Dermis blood vessel endothelial cell (primary cell): ENCODE data around the gene ZNF697. TPM values are rescaled to one million over a fixed set of nuclear protein-coding genes. Genes with fewer than 3 reads are reported as not detected.
"Not testable (repeated sequence)": the region's sequence is repeated elsewhere in the genome, so short reads cannot be mapped to it uniquely, and the experiment has no call there.

Source experiments
- DNase-seq: peaks from one replicate; pipeline ENCODE4 v3.0.0; 2010
- total RNA-seq: library from RNA; depleted of rRNA; stranded (reverse); fragments of >200 nt; gene quantifications from 2 replicates; pipeline ENCODE4 v1.2.3, GENCODE V29; 2014

Gene ZNF697
- 21.1 and 23.1 TPM in 2 replicates for total RNA-seq

GRCh38 chr1:119647734-119648619, at the start of gene ZNF697:
TSS of gene ZNF697 (minus strand) at chr1:119648266. CDS start at chr1:119626100, 22,166 bp downstream.
- DNase-seq: peak; percentile 98

- no peak for DNase-seq
Observed at GRCh38 chr1:119697598-119697997, 49.5 kb upstream of the ZNF697 start.

- not testable (repeated sequence) for DNase-seq
Observed at GRCh38 chr1:119696863-119697262, 48.8 kb upstream of the ZNF697 start.

GRCh38 chr1:119689511-119689910, 41.4 kb upstream of the ZNF697 start:
- no peak for DNase-seq

GRCh38 chr1:119688810-119689209, 40.7 kb upstream of the ZNF697 start:
- no peak for DNase-seq

GRCh38 chr1:119687434-119688079, 39.5 kb upstream of the ZNF697 start:
- no peak for DNase-seq

GRCh38 chr1:119686661-119687060, 38.6 kb upstream of the ZNF697 start:
- DNase-seq: no peak

GRCh38 chr1:119683893-119684292, 35.8 kb upstream of the ZNF697 start:
- no peak for DNase-seq

GRCh38 chr1:119682141-119682540, 34.1 kb upstream of the ZNF697 start:
- DNase-seq: no peak

- DNase-seq: no peak
Observed at GRCh38 chr1:119681560-119681959, 33.5 kb upstream of the ZNF697 start.

- no peak for DNase-seq
Observed at GRCh38 chr1:119680723-119681122, 32.7 kb upstream of the ZNF697 start.

GRCh38 chr1:119680193-119680592, 32.1 kb upstream of the ZNF697 start:
- no peak for DNase-seq

- DNase-seq: no peak
Observed at GRCh38 chr1:119679223-119679622, 31.2 kb upstream of the ZNF697 start.

GRCh38 chr1:119676571-119677206, 28.6 kb upstream of the ZNF697 start:
- DNase-seq: no peak

GRCh38 chr1:119675349-119676345, 27.6 kb upstream of the ZNF697 start:
- peak; percentile 96 for DNase-seq

GRCh38 chr1:119674835-119675289, 26.8 kb upstream of the ZNF697 start:
- DNase-seq: peak; percentile 90

GRCh38 chr1:119674111-119674526, 26.1 kb upstream of the ZNF697 start:
- peak; percentile 72 for DNase-seq

- peak; percentile 68 for DNase-seq
Observed at GRCh38 chr1:119673171-119673940, 25.3 kb upstream of the ZNF697 start.

GRCh38 chr1:119670898-119671297, 22.8 kb upstream of the ZNF697 start:
- DNase-seq: no peak

- no peak for DNase-seq
Observed at GRCh38 chr1:119667173-119667572, 19.1 kb upstream of the ZNF697 start.

GRCh38 chr1:119664067-119664466, 16.0 kb upstream of the ZNF697 start:
- no peak for DNase-seq
